Panc1 (cell line): Measurements from ENCODE around the gene CSF3R.

Source experiments
- CTCF ChIP-seq: fragments of 450-650 bp; IDR thresholded peaks from 2 replicates; pipeline ENCODE4 v1.5.1; 2017; ENCODE audit warnings: mild to moderate bottlenecking
- SIN3A ChIP-seq: IDR thresholded peaks from 2 replicates; pipeline ENCODE4 v1.6.1; 2012; ENCODE audit warnings: low read depth, mild to moderate bottlenecking, low read length, moderate library complexity, borderline replicate concordance; ENCODE audit not compliant: insufficient read depth

GRCh38 chr1:36420409-36420808 is 62.3 kb downstream of the CSF3R start:
- TF ChIP-seq SIN3A (no peak), CTCF (no peak)
